ENCODE measurements around the gene STX2.
"Not testable (repeated sequence)": the region's sequence is repeated elsewhere in the genome, so short reads cannot be mapped to it uniquely, and the experiment has no call there.

Gene STX2

DNA sequence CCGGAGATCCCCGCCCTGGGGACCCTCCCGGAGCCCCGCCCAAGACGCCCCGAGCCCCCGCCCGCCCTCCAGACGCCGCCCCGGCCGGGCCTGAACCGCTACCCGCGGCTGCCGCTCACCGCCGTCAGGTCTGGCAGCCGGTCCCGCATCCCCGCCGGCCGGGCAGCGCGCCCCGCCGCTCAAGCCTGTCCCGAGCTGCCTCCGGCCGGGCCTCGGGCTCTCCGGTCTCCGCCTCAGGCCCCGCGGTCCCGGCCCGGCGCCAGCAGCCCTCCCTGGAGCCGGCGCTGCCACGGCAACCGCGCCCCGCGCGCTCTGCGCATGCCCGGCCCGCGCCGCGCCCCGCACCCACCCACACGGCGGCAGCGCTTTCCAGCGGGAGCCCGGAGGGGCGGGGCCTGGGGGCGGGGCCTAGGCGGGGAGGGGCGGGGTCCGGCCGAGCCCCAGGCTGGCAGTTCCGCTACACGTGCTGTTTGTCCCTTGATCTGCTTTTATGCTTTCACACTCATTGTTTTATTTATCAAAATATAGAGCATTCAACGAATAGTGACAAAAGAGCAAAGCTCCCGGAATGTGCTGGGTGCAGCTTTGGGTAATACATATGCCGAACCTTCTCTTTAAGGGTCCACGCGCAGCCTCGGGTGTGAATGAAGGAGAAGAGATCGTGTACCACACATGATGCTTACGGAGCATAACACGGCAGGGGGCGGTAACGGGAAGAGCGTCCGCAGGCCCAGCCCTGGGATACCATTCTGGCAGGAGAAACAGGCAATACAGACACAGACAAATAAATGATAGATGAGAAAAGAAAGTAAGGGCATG, at the start of gene STX2:
STX2 (minus strand) TSS at position 300 of the 819 bp plus-strand sequence; CDS start at position 149, 151 bp downstream.
- DNase-seq = peak; percentile 74 to 90

DNA sequence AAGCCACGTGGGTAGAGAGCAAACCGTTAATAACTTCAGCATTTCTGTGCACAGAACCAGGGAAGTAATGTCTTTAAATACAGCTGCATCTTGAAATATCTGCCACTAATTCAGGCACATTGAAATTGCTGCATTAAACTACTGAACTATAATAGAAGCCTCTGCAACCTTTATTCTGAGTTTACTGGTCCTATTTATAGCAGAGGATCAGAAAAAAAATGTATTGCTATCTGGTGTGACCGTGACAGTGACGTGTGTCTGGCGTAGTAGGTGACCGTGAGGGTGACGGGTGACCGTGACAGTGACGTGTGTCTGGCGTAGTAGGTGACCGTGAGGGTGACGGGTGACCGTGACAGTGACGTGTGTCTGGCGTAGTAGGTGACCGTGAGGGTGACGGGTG, 48.1 kb upstream of the STX2 start:
- DNase-seq = not testable (repeated sequence)

DNA sequence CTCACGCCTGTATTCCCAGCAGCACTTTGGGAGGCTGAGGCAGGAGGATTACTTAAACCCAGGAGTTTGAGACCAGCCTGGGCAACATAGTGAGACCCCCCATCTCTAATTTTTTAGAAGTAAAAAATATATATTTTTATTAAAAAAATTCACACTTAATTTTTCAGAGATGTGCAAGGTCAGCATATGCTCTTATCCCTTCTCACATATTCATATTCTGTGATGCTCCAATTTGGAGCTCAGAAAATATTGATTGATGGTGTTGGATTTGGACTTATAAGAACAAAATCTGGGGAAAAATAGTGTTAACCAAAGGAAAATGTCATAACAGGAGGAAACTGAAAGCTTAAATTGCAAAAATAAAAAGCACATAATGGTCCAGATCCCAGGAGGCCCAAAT, 42.5 kb upstream of the STX2 start:
- no peak for DNase-seq

DNA sequence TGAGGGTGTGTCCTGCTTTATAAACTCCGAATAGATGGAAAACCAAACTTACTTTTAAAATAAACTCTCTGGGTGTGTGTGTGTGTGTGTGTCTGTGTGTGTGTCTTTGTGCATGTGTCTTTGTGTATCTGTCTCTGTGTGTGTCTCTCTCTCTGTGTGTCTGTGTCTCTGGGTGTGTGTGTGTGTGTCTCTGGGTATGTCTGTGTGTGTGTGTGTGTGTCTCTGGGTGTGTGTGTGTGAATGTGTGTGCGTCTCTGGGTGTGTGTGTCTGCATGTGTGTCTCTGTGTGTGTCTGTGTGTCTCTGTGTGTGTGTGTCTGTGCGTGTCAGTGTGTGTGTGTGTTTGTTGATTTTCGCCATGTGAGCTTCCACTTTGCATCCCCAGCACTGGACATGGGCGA, 42.0 kb upstream of the STX2 start:
- DNase-seq = no peak

DNA sequence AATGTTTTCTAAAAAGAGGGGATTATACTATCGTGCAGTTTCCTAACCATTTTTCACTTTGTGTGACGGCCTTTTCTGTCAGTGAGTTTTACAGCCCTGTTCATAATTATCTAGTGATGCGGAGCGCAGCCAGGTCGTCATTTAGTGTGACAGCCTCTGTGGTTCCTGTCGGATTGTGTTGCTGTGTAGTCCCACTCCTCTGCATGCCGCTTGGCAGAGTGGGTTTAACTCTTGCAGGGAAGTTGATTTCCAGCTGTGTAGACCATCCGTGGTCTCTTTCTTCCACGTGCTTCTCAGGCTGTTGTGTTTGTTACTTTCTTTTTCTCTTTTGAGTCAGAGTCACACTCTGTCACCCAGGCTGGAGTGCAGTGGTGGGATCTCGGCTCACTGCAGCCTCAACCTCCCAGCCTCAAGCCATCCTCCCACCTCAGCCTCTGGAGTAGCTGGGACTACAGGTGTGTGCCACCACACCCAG, 41.4 kb upstream of the STX2 start:
- DNase-seq = no peak

DNA sequence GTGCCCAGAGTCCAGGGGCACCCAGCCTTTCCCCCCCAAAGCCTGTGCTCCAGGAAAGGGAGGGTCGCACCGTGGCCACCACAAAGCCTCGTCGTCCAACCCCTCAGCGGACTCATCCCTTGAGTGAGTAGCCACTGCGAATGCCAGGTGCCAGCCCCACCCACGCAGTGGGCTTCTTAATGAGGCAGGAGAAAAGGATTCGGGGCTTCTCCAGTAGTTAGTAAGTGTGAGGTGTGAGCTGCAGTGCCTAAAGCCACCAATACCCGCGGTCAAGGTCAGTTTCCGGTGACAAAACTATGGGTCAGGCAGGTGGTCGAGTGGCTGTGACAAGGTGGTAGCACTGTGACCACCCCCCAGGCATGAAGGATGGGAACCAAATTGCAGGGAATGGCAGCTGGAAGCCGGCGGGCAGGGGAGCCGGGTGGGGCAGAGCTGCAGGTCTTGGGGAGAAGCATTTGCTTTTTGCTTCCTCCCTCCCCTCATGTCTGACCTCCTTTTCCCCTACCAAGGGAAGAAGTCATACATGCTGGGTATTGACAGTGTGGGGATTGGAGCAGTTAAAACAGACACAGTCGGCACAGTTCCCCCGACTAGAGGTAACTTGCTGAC, 40.8 kb upstream of the STX2 start:
- no peak for DNase-seq

DNA sequence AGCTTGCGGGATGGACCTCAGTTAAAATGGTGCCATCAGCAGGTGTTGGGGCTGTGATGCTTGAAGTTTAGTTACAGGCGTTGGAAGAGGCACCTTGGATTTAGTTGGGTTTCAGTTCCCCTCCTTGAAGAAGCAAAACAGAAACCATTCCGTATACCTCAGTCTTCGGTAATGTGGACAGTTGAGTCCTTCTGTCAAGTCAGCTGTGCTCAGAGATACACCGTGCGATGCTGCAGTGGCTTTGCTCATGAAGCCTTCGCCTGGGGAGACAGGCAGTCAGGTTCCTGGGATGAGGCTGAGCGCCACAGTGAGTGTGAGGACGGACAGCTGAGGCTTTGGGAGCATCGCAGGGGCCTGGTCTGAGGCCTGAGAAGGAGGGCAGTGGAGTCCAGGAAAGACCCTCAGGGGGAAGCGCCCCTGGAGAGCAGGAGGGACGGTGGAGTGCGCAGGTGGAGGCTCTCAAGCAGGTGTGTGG, 40.2 kb upstream of the STX2 start:
- no peak for DNase-seq

DNA sequence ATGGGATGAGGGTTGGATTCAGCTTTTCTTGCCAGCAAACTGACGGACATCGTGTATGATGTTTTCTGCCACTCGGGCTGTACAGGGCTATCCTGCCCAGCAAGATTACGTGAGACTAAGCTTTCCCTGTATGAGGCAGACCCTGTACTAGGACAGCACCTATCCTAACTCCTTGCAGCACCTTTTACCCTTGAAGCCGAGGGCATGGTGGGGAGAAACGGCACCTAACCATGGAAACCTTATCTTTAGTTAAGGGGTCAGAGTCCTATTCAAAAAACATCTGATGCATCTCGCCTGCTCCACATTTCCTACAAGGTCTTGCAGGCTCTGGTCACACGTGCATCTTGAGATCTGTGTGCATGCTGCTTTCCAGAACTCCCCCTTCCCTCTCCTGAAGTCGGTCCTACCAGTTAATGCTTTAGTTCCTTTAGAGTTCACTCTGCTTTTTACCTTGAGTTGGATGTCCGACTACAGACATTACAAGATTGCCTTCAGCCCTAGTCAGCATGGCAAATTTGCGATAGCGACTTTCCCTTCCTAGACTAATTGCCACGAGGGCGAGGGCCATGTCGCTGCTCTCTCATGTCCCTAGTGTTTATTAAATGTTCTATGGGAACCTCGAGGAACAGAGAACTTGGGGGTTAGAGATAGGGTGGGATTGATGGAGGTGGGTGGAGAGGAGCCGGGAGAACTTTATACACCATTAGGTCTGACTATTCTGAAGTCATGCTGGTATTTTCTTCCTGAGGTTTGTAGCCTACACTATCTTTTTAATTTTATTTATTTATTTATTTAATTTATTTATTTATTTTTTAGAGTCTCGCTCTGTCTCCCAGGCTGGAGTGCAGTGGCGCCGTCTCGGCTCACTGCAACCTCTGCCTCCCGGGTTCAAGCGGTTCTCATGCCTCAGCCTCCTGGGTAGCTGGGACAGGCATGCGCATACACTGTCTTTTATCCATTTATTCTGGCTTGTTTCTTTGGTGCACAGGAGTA, 39.4 kb upstream of the STX2 start:
- no peak for DNase-seq

DNA sequence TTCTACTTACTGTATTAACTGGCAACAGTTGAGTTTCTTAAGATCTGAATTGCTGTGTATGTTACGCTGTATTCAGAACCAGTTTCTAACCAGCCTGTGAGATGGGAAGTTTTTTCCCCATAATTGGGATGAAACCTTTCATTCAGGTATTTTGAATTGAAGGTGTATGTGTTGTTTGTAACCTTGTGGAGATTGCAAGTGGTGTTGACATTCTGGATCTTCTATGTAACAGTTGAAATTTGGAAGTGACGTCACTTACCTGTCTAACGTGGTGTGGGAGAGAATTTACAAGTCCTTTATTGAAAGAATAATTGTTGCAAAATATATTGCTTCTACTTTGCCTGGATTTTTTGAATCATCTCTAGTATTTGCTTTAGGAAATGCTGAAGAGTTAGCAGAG, 38.3 kb upstream of the STX2 start:
- no peak for DNase-seq

DNA sequence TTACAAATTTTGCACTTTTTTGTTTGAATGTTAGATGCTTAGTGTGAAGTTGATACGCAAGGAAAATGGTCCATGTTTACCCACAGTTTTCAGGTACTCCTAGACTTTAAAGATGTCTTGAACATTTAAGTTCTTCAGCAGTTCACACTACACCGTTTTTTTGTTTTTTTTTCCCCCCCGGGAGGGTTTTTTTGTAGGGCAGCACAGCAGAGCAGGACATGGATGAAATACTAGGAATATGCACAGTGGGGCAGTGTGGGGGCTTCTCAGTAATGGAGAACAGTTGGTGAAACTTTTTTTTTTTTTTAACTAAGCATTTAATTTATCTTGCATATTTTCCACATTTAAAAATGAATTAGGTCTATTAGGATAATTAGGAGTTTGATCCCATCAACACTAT, 37.7 kb upstream of the STX2 start:
- DNase-seq = no peak

DNA sequence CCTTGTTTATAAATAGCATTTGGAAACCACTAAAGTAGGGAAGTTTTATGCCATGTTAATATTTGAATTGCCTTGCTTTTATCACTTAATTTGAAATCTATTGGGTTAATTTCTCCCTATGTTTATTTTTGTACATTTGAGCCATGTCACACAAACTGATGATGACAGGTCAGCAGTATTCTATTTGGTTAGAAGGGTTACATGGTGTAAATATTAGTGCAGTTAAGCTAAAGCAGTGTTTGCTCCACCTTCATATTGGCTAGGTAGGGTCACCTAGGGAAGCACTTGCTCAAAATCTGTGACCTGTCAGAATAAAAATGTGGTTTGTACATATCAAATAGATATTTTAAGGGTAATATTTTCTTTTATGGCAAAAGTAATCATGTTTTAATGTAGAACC, 37.2 kb upstream of the STX2 start:
- no peak for DNase-seq

DNA sequence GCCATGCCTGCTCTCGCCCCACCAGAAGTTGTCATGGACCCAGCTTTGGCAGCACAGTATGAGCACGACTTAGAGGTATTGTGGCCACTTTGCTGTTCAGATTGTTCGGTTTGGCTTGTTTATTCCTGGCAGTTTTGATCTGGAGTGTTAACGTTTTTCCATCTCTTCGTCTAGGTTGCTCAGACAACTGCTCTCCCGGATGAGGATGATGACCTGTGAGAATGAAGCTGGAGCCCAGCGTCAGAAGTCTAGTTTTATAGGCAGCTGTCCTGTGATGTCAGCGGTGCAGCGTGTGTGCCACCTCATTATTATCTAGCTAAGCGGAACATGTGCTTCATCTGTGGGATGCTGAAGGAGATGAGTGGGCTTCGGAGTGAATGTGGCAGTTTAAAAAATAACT, 36.7 kb upstream of the STX2 start:
- not testable (repeated sequence) for DNase-seq

DNA sequence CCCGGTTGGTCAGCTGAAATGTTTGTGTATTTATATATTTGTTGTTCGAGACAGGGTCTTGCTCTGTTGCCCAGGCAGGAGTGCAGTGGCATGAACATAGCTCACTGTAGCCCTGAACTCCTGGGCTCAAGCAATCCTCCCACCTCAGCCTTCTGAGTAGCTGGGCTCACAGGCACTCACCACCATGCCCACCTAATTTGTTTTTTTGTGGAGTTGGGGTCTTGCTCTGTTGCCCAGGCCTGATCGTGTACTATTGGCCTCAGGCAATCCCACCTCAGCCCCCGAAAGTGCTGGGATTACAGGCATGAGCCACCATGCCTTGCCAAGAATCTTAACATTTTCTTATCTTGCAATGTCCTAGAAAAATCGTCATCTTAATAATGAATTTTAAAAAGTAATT, 36.1 kb upstream of the STX2 start:
- no peak for DNase-seq

DNA sequence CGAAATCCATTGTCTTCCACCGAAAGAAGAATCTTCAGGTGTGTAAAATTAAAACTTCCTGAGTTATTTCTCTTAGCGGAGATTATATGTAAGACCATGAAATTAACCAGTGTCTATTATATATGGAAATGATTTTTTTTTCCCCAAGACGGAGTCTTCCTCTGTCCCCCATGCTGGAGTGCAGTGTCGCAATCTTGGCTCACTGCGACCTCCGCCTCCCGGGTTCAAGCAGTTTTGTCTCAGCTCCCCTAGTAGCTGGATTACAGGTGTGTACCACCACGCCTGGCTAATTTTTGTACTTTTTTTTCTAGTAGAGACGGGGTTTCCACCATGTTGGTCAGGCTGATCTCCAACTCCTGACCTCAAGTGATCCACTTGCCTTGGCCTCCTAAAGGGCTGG, 35.6 kb upstream of the STX2 start:
- DNase-seq = no peak

DNA sequence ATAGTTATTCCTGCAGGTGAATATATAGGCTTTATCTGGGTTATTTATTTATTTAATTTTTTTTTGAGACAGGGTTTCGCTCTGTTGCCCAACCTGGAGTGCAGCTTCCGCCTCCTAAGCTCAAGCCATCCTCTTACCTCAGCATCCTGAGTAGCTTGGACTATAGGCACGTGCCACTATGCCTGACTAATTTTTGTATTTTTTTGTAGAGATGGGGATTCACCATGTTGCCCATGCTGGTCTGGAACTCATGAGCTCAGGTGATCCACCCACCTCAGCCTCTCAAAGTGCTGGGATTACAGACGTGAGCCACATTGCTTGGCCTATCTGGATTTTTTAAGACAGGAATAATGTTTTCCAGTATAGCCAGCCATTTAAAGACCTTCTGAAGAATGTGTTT, 34.8 kb upstream of the STX2 start:
- no peak for DNase-seq

DNA sequence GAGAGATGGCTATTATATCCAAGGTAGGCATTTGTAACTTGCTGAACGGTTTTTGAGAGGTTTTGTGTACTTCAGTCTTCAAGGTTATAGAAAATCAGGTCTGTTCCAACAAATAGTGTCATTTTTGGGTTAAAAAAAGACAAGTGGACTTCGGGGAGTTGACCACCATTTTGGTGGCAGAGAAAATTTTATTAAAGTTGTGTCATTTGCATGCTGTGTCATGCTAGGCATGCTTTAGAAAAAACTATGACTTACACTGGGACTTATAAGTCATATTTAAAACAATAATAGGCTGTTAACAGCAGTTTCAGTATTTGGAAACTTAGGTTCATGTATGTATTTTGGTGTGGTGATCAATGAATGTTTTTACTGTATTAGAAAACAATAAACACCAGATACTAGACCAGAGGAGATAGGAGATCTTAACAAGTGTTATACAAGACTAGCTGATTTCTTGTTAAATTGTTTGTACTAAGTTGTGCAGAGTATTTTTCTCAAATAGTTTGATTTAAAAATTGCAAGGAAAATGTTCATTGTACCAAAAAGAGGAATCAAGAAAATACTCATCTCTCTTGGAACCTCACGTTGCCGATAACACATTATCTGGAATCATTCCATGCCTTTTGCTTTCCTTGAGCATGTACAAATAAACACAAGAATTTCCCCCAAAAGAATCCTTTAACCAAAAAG, 34.2 kb upstream of the STX2 start:
- DNase-seq = peak in 1 of 2 donors; percentile 6

DNA sequence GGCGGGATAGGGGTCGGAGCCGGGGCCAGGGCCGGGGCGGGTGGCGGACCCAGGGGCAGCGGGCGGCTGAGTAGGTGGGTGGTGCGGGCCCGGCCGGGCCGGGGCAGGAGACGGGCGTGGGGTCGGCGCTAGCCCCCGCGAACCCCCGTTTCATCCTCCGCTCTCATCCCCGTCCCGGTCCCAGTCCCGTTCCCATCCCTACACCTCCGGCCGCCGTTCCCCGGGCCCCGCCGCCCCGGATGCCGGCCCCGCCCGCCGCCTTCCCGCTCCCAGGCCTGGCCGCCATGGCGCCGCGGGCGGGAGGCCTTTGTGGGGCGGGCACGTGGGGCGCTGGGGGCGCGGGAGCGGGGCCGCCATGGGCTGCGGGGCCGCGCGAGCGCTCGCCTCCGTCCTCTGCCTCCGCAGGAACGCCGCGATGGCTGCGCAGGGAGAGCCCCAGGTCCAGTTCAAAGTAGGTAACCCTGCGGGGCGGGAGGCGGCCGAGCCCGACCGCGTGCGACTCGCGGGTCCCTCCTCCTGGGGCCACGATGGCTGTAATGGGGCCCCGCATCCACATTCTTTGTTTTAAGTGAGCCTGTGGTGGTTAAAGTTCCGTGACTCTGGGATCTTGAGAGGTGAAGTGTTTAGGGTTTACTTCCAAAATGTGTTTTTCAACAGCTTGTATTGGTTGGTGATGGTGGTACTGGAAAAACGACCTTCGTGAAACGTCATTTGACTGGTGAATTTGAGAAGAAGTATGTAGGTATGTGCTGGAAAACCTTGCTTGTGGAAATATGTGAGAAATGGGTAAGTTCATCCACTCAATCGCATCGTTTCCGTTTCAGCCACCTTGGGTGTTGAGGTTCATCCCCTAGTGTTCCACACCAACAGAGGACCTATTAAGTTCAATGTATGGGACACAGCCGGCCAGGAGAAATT, 33.4 kb upstream of the STX2 start:
- peak; percentile 14 to 38 for DNase-seq

DNA sequence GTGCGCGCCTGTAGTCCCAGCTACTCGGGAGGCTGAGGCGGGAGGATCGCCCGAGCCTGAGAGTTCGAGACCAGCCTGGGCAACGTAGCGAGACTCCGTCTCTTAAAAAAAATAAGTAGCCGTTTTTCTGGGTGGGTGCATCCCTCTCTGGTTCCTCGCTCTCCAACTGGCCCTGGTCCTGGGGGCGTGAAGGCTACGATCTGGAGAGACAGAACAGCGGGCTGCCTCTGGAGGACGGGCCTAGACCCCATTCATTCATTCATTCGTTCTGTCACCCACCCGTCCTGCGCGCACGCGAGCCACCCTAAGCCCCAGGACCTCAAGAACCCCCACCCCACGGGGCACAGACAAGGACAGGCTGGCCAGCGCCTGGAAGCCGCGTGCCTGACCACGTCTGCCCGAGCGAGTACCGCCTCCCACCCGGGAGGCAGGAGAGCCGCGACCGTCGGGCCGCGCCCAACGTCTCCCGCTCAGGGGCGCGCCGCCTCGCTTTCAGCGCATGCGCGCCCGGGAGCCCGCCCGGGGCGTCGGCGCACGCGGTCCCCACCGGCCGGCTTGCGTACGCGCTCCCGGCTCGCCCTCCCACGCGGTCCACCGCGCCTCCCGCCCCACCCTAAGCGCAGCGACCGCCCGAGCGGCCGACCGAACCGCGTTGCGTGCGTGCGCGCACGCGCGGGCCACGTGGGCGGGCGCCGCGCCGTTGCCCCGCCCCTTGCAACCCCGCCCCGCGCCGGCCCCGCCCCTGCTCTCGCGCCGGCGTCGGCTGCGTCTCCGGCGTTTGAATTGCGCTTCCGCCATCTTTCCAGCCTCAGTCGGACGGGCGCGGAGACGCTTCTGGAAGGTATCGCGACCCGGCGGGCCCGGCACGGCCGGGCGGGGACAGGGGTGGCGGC, 32.5 kb upstream of the STX2 start, which contains the start of gene RAN:
RAN (plus strand) TSS at position 781 of the 893 bp plus-strand sequence. CDS start 528 bp downstream, outside the sequence.
- DNase-seq = peak; percentile 92 to 93

DNA sequence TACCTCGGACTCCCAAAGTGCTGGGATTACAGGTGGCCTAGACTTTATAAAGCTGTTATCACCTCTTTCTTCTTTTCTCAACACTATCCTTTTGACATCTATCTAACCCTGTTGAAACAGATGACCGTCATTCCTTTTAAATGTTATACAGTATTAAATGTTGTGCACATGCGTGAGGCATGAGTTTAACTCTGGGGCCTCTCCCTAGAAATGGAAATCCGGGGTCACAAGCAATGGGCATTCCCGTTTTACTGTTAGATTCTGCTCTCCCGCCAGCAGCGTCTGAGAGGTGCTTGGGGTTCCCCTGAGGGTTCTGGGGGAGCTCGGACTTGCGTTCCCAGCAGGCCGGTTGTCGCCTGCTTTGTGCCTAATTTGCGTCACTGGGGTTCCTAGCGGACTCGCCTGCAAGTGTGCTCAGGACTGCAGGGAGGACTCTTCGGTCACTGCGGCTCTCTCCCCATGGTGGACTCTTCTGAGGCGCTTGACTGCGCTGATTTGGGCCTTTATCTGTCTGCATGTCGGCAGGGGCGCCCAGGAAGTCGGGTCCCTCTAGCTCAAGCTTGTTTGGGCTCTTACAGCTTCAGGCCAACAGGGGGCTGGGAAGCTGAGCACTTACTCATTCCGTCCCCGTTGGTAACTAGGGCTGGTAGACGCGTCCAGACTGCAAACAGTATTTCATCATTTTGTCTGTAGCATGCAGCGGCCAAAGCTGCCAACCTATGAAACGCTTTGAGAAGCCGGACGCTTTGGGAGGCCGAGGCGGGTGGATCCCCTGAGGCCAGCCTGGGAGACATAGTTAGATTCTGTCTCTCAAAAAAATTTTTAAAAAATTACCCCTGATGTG, 31.6 kb upstream of the STX2 start:
- DNase-seq = peak; percentile 81 to 84

All from inflammatory macrophage treated with lipopolysaccharide for 1 hour (primary cell).